ENCODE results near the gene HRNR.
"Not testable (repeated sequence)": the region's sequence is repeated elsewhere in the genome, so short reads cannot be mapped to it uniquely, and the experiment has no call there.

HRNR gene

DNA sequence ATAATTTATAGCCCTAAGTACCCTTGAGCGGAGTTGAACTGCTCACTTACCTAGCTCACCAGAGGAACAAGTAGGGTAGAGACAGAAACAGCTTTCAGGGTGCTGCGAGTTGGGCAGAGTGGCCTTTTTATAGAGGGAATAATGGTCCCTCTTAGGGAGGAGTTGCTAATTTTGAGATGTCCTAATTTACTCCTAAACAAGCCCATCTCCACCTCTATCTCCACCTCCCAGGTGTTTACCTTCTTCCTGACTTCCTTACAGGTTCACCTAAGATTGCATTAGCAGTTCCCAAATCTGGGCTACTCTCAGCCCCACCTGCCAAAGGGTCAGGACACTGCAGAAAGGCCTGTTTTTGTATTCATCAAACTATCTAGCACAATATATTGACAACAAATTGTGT is at the start of gene HRNR:
Gene HRNR (minus strand): TSS at position 101 of the 400 bp plus-strand sequence. CDS start 940 bp downstream, outside the sequence.
- TF ChIP-seq Cebpa-rat (IDR thresholded peaks at IDR 0.05) = no peak
- H3K36me3 ChIP-seq = no peaks in the 10 kb centered on the region
- no peak within 1 kb of the TSS for H3K27ac ChIP-seq
- H3K9me3 ChIP-seq = peaks cover 4% of the 10 kb centered on the region
- no peaks in the 10 kb centered on the region for H4K20me1 ChIP-seq
- H3K4me1 ChIP-seq = no peaks in the 10 kb centered on the region
- H3K4me2 ChIP-seq = no peak within 1 kb of the TSS
- no peak within 1 kb of the TSS for H3K4me3 ChIP-seq
- H3K27me3 ChIP-seq = no peaks in the 10 kb centered on the region
- no peak within 1 kb of the TSS for H3K9ac ChIP-seq

DNA sequence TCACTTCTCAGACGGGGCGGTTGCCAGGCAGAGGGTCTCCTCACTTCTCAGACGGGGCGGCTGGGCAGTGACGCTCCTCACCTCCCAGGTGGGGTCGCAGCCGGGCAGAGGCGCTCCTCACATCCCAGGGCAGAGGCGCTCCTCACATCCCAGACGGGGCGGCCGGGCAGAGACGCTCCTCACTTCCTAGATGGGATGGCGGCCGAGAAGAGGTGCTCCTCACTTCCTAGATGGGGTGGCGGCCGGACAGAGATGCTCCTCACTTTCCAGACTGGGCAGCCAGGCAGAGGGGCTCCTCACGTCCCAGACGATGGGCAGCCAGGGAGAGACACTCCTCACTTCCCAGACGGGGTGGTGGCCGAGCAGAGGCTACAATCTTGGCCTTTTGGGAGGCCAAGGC is 32.4 kb upstream of the HRNR start:
- peaks cover 19% of the 10 kb centered on the region for H3K9me3 ChIP-seq
- H3K27me3 ChIP-seq, H3K36me3 ChIP-seq, H4K20me1 ChIP-seq, H3K4me1 ChIP-seq, H3K4me2 ChIP-seq, H3K4me3 ChIP-seq, H3K9ac ChIP-seq, H3K27ac ChIP-seq: not testable (repeated sequence)

DNA sequence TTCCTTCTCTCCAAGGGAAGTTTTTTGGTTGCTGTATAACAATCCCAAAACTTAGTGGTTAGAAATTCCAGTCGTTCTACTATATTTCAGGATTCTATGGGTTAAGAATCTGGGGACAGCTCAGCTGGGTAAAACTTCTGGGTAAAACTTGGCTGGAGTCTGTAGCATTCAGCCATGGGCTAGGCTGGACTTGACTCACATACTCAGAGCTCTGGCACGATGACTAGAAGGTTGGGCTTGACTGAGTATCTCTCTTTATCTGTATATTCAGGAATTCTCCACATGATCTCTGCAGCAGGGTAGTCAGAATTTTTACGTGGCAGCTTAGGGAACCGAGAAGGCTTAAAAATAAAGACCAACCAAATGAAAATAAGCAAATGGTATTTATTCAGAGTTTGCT is 28.2 kb upstream of the HRNR start:
- no peak overlapping the region for H3K4me3 ChIP-seq
- H3K27me3 ChIP-seq = no peaks in the 10 kb centered on the region
- no peaks in the 10 kb centered on the region for H4K20me1 ChIP-seq
- no peak overlapping the region for H3K9ac ChIP-seq
- H3K4me2 ChIP-seq = no peak overlapping the region
- TF ChIP-seq Cebpa-rat (IDR thresholded peaks at IDR 0.05) = no peak
- peaks cover 10% of the 10 kb centered on the region for H3K9me3 ChIP-seq
- no peaks in the 10 kb centered on the region for H3K36me3 ChIP-seq
- H3K4me1 ChIP-seq = no peaks in the 10 kb centered on the region
- no peak overlapping the region for H3K27ac ChIP-seq

DNA sequence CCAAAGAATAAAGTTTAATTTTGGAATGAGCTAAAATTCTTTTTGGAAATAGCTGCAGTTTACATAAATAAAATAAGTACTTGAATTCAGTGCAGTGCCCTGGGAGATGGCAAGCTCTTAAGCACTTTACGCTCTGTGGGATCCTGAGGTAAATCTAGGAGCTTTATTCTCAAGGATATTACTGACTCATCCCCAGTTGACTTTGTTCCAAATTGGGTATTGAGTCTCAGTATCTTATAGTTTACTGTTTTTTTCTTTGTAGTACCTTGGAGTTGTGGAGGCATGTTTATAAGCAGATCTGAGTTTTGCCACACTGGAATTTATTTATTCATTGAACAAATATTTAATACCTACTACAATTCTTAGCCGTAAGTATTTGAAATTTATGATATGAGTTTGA is 27.4 kb upstream of the HRNR start:
- H3K9me3 ChIP-seq = peaks cover 3% of the 10 kb centered on the region; the same call in 1 of the 2 replicates
- H3K9ac ChIP-seq = no peak overlapping the region
- no peaks in the 10 kb centered on the region for H4K20me1 ChIP-seq
- H3K27ac ChIP-seq = no peak overlapping the region
- TF ChIP-seq Cebpa-rat (IDR thresholded peaks at IDR 0.05) = no peak
- H3K27me3 ChIP-seq = no peaks in the 10 kb centered on the region
- H3K4me2 ChIP-seq = no peak overlapping the region
- no peaks in the 10 kb centered on the region for H3K4me1 ChIP-seq
- H3K4me3 ChIP-seq = no peak overlapping the region
- H3K36me3 ChIP-seq = no peaks in the 10 kb centered on the region

DNA sequence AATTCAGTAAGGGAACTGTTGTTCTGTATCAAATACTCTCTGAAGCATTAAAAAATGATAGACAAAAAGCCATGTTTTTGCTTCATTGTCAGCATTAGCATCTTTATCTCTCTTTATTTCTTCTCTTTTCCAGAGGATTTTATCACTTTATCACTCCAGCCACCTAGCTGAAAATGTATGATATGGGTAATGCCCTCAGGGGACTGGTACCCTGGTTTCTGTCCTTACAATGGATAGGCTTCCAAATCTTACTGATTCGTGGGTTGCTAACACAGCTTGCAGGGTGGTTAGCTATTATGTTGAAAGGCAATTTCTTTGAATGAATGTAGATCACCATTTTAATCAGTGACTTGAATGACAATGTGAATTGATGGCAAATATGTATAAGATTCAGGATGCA is 23.3 kb upstream of the HRNR start:
- no peak overlapping the region for H3K27ac ChIP-seq
- no peak overlapping the region for H3K4me3 ChIP-seq
- H3K9me3 ChIP-seq = no peaks in the 10 kb centered on the region
- H3K9ac ChIP-seq = no peak overlapping the region
- TF ChIP-seq Cebpa-rat (IDR thresholded peaks at IDR 0.05) = no peak
- no peaks in the 10 kb centered on the region for H4K20me1 ChIP-seq
- H3K4me2 ChIP-seq = no peak overlapping the region
- H3K36me3 ChIP-seq = no peaks in the 10 kb centered on the region
- H3K4me1 ChIP-seq = no peaks in the 10 kb centered on the region
- no peaks in the 10 kb centered on the region for H3K27me3 ChIP-seq

DNA sequence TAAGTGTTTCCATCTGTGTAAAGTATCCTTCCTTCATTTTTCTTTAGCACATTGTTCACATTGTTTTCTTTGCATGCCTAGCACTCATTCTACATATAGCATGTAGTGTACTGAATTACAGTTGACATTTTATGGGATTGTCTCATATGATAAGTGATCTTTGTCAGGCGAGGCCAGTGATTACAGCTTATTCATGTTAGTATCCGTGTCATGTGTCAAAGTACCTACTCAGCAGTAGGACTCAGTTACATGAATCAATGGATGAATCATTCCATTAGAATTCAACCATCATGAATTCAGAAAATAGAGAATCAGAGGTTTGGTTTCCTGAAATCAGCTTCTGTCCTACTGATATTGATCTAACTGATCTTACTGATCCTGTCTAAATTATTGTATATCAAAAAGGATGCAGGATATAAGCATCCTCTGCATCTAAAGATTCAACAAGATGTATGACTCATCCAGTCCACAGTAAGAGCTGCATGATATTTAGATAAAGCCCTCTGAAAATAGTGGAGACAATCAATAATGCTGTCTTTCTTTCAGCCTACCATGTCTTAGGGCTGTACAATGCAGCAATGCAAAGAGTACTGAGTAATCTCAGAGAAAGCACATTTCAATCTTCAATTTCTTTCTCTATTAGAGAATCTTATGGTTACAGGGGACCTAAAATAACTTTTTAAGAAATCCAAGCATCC is 20.7 kb upstream of the HRNR start:
- Histone ChIP-seq H3K9ac (no peak overlapping the region), H3K4me2 (no peak overlapping the region), H3K9me3 (no peaks in the 10 kb centered on the region), H4K20me1 (no peaks in the 10 kb centered on the region), H3K27ac (no peak overlapping the region), H3K36me3 (no peaks in the 10 kb centered on the region), H3K4me3 (no peak overlapping the region), H3K27me3 (no peaks in the 10 kb centered on the region), H3K4me1 (no peaks in the 10 kb centered on the region)
- TF ChIP-seq Cebpa-rat (IDR thresholded peaks at IDR 0.05) = no peak

DNA sequence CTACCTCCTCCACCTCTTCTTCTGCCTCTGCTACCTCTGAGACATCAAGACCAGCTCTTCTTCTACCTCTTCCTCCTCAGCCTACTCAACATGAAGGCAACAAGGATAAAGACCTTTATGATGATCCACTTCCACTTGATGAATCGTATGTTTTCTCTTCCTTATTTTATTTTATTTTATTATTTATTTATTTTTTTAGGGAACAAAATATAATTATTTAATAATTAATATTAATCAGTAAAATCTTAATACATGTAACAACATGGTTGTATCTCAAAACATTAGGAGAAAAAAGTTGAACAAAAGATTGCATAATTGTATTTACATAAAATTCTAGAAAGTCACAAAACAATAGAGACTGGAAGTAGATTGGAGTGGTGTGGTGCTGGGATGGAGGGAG is 13.1 kb upstream of the HRNR start:
- H3K4me2 ChIP-seq = no peak overlapping the region

DNA sequence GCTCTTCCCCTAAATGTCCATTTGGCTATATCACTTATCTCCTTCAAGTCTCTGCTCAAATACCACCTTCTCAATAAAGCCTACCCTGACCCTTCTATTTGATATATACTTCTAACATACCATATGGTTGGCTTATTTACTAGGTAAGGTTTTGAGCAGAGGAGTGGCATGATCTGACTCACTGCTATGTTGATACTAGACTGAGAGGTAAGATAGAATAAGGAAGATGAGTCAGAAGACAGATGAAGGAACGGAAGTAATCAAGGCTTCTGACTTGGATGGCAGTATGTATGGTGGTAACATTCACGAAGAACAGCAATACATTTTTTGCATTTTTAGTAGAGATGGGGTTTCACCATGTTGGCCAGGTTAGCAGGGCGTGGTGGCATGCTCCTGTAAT is 4.8 kb upstream of the HRNR start:
- Histone ChIP-seq H4K20me1 (no peaks in the 10 kb centered on the region), H3K27ac (no peak overlapping the region), H3K36me3 (no peaks in the 10 kb centered on the region), H3K4me1 (no peaks in the 10 kb centered on the region), H3K9me3 (no peaks in the 10 kb centered on the region), H3K27me3 (no peaks in the 10 kb centered on the region), H3K9ac (no peak overlapping the region), H3K4me2 (no peak overlapping the region), H3K4me3 (no peak overlapping the region)
- TF ChIP-seq Cebpa-rat (IDR thresholded peaks at IDR 0.05) = no peak

More for the DNA sequence above, 13.1 kb upstream of the HRNR start:
- H3K27ac ChIP-seq = no peak overlapping the region
- no peak overlapping the region for H3K4me3 ChIP-seq
- no peaks in the 10 kb centered on the region for H4K20me1 ChIP-seq
- H3K27me3 ChIP-seq = no peaks in the 10 kb centered on the region
- TF ChIP-seq Cebpa-rat (IDR thresholded peaks at IDR 0.05) = no peak
- H3K9ac ChIP-seq = no peak overlapping the region
- no peaks in the 10 kb centered on the region for H3K9me3 ChIP-seq
- H3K36me3 ChIP-seq = no peaks in the 10 kb centered on the region
- H3K4me1 ChIP-seq = no peaks in the 10 kb centered on the region

DNA sequence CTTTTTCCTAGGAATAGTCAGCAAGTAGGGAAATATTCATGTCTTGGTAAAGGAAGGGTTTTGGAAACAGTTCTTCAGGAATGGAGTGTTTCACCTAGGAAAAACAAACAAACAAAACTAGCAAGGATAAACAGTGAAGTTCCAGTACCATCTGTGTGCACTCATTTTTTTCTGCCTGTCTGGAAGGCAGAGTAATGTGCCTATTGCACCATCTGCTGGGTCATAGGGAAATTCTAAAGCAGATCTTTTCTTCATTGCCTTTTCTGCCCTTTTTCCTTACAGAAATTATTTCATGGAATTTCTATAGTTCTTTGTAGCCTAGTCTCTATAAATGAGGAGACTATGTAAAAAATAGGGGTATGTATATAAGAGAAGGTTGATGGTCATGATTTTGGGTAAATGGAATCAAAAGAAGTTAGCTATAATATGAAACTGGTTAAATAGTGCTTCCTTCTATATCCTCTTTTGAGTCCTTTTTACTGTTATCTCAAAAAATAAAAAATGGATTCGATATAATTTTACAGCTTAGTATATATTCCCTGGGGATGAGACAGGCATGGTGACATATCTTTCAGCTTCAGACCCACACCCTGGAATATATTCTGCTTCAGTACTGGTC is 3.4 kb upstream of the HRNR start:
- Histone ChIP-seq H3K27me3 (no peaks in the 10 kb centered on the region), H3K4me3 (no peak overlapping the region), H3K36me3 (no peaks in the 10 kb centered on the region), H3K27ac (no peak overlapping the region), H3K9me3 (no peaks in the 10 kb centered on the region), H4K20me1 (no peaks in the 10 kb centered on the region), H3K4me2 (no peak overlapping the region), H3K9ac (no peak overlapping the region), H3K4me1 (no peaks in the 10 kb centered on the region)
- no peak for TF ChIP-seq Cebpa-rat (IDR thresholded peaks at IDR 0.05)

DNA sequence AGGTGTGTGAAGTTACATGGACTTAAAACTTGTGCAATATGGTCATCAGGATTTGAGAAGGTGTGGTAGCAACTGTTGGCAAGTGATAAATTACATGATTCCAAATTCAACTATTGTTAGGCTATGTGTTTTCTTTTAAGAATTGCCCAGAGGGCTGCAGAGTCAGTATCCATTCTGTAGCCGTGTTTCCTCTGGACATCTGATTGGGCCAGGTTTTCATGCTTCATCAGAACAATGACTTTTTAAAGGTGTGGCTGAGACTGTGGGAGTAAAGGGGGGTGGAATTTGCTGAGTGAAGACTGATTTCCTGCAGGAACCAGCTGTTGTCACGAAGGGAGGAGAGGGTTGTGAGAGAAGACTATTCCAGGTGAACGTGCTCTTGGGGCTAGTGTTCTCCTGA is 1.7 kb upstream of the HRNR start:
- H3K9me3 ChIP-seq = no peaks in the 10 kb centered on the region
- H3K4me1 ChIP-seq = no peaks in the 10 kb centered on the region
- no peaks in the 10 kb centered on the region for H4K20me1 ChIP-seq
- no peak for TF ChIP-seq Cebpa-rat (IDR thresholded peaks at IDR 0.05)
- no peak overlapping the region for H3K27ac ChIP-seq
- no peaks in the 10 kb centered on the region for H3K36me3 ChIP-seq
- H3K4me2 ChIP-seq = no peak overlapping the region
- no peak overlapping the region for H3K4me3 ChIP-seq
- H3K9ac ChIP-seq = no peak overlapping the region
- H3K27me3 ChIP-seq = no peaks in the 10 kb centered on the region

Data from BLaER1 (cell line).